NCI-H446 (cell line): Measurements from ENCODE around the gene KRT20.
"Not testable (repeated sequence)": the region's sequence is repeated elsewhere in the genome, so short reads cannot be mapped to it uniquely, and the experiment has no call there.

ENCODE experiments used
- DNase-seq, 2 experiments: peaks; one replicate each; lab custom pipeline; 2025; lab: John Stamatoyannopoulos, UW

KRT20 gene, protein sequence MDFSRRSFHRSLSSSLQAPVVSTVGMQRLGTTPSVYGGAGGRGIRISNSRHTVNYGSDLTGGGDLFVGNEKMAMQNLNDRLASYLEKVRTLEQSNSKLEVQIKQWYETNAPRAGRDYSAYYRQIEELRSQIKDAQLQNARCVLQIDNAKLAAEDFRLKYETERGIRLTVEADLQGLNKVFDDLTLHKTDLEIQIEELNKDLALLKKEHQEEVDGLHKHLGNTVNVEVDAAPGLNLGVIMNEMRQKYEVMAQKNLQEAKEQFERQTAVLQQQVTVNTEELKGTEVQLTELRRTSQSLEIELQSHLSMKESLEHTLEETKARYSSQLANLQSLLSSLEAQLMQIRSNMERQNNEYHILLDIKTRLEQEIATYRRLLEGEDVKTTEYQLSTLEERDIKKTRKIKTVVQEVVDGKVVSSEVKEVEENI

DNA sequence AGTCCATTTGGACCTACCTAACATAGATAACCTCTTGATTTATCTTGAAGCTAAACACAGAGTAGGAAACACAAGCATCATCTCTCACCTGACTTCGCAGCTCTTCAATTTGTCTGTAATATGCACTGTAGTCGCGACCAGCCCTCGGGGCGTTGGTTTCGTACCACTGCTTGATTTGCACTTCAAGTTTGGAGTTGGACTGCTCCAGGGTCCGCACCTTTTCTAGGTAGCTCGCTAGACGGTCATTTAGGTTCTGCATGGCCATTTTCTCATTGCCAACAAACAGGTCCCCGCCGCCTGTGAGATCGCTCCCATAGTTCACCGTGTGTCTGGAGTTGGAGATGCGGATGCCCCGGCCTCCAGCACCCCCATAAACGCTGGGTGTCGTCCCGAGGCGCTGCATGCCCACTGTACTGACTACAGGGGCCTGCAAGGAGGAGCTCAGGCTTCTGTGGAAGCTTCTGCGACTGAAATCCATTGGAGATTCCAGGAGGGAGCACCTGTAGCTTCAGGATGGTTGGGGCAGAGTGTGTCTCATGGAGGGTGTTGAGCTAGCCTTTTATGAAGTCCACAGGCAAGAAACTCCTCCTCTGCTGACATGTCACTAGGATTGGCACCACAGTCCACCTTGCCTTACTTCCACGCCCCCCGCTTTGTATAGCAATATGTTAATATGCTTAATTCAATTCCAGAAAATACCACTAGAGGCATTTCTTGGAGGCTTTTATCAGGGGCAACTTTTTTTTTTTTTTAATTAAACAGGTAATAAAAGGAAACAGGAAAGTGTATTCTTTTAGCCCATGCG is at the start of gene KRT20:
KRT20 (minus strand) TSS at position 535 of the 805 bp plus-strand sequence; CDS start at position 478, 57 bp downstream.
- DNase-seq: no peak

GRCh38 chr17:40932608-40933007 is 47.6 kb upstream of the KRT20 start:
- no peak for DNase-seq

GRCh38 chr17:40931311-40931710 is 46.3 kb upstream of the KRT20 start:
- no peak for DNase-seq

DNA sequence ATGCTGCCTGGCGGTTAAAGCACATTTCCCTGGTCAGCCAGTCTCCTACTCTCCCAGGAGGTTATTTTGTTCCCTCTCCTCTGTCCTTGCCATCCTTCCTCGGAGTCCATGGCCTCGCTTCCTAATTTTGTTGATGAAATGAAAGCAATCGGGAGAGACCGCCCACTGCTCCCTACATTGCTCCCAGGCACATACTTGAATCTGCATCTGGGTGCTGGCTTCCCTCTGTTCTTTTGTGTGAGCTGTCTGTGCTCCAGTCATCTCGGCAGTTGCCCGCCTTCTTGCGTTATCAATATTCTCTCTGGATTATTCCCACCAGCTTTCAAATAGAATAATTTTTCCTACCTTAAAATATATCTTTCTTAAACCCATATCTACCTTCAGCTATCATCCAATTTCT is 41.3 kb upstream of the KRT20 start:
- no peak for DNase-seq

DNA sequence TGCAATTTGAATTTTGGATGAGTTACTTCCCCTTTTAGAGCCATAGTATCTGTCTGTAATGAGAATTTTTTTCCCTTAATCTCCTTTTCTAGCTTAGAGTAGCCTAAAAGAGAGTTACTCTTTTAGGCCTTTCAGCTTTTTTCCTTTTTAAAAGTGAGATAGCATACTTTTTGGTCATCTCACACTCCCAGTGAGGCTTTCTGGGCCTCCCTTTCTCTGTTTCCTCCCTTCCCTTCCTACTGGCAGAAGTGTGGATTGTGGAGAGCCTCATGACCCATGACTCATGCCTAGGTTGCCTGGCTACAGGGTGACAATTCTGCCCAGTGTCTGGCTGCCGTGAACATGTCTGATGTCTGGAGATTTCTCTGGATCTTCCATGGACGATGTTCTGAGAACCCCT is 37.2 kb upstream of the KRT20 start:
- no peak for DNase-seq

DNA sequence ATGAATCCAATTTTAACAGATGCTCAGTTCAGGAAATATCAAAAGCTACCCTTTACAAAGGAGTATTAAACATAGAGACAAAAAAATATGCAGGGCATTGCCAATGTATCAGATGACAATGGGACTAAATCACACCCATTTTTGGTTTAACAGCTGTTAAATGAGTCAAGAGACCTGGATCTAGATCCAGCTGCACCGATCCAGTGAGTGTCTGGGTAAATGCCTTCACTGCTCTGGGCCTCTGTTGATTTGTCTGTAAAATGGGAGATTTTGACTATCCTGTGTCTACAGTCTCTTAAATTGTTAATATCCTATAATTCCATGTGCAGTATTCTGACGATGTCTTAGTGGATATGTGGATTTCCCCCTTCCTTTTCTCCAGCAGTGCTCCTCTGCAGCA is 36.0 kb upstream of the KRT20 start:
- no peak for DNase-seq

DNA sequence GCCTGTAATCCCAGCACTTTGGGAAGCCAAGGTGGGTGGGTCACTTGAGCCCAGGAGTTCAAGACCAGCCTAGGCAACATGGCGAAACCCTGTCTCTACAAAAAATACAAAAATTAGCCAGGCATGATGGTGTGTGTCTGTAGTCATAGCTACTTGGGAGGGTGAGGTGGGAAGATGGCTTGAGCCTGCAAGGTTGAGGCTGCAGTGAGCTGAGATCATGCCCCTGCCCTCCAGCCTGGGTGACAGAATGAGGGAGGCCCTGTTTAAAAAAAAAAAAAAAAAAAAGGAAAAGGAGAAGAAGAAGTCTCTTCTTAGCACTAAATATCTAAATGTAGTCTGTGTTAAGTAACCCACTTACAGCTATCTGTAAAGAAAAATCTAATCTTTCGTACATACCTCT is 32.1 kb upstream of the KRT20 start:
- DNase-seq: not testable (repeated sequence)

DNA sequence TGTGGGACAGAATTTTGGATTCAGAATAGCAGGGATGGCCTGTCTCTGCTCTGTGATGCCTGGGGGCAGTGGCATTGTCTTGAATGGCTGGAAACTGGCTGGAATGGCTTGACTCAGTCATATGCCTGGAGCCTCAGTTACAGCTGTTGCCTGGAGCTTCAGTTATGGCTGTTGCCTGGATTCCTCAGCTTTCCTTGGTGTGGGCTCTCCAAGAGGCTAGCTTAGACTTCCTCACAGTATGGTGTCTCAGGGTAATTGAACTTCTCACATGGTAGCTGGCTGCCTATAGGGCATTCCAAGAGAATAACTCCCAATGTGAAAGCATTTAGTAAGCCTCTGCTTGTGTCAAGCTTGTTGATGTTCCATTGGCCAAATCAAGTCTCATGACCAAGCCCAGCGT is 31.3 kb upstream of the KRT20 start:
- DNase-seq: no peak

DNA sequence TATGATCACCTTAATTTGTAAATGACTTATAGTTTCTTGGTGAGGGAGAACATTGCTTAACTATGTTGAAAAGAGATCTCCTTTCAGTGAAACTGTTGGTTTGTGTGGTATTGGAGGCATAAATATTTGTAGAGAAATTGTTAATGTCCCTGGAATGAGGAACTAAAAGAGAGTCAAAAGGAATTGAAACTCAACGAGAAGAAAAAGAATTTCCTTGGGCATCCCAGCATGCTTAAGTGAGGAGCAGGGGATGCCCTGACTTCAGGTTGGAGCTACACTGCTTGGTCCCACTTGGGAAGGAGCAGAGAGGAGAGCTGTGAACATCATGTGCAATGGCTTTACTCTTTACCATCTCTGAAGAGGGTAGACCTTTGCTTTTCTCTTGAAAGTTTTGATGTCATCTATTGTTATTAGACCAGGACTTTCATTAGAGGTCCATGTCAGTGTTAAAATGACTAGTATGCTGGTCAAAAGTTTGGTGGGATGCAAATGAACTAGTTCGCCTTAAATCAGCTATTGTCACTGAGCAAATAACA is 30.7 kb upstream of the KRT20 start:
- no peak for DNase-seq

DNA sequence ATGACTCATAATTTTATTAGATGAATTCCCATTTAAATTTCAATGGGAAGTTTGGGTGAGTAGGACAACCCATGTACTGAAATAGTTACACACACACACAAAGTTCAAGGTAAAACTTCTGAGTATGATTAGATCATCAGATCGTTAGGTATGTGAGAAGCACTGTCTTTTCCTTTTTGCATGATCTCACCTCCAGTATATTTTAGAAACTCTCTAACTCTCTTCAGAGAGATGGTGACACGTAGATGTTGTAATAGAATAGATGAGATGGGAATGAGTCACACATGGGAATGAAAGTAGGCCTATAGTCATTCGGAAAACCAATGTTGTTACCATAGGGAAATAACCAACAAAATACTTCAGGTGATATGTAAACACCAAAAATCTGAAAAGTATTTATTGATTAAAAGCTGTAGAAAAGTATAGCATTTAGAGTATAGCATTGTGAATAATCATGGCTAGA is 30.2 kb upstream of the KRT20 start:
- no peak for DNase-seq

GRCh38 chr17:40914075-40914855 is 29.2 kb upstream of the KRT20 start:
- DNase-seq: no peak

- no peak for DNase-seq
These were observed 27.6 kb upstream of the KRT20 start for GRCh38 chr17:40912486-40913210.

- peak in 1 of 2 experiments; percentile 1 for DNase-seq
These were observed 25.4 kb upstream of the KRT20 start for GRCh38 chr17:40910441-40910841.

DNA sequence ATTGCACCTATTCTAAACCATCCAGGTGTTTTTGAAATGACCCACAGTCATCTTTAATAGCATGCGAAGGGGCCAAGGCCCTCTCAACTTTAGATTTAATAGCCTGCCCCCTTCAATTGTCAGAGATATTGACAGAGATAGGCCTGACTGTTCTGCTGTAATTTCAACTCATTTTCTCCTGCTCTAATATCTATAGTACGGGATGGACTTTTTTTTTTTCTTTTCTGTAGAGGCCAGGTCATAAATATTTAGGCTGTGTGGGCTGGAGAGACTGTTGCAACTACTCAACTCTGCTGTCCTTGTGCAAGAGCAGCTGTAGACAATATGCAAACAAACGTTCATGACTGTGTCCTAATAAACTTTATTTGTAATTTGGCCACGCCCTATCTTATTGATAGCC is 24.7 kb upstream of the KRT20 start:
- no peak for DNase-seq

GRCh38 chr17:40909351-40909750 is 24.3 kb upstream of the KRT20 start:
- DNase-seq: peak; percentile 40 to 82

GRCh38 chr17:40906613-40907012 is 21.6 kb upstream of the KRT20 start:
- DNase-seq: no peak

GRCh38 chr17:40905370-40905769 is 20.3 kb upstream of the KRT20 start:
- no peak for DNase-seq

DNA sequence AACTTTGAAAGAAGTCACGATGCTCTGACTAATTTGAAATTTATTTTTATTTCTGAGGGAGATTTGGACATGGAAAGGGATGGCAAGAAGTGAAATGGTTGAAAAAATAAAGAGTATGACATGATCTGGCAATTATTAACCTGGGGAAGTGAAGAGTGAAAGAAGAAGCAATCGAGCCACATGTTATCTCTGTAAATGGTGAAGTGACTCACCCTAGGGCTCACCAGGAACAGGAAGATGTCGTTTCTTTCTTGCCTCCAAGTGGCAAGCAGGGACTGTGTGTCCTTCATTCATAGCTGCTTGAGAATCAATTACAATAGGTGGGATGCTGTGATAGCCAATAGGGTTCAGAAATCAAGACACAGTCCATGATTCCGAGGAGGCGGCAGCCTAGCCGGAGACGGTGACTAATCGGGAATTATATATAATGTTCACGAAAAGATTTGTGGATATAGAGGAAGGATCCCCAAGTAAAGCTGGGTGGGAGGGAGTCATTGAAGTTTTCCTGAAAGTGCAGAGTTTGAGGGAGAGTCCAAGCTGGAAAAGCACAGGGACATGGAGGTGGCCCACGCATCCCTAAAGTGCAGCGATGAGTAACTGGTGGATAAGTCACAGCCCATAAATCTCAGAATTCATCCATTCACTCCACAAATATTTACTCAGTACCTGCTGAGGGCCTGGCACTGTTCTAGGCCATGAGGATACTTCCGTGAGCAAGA is 18.2 kb upstream of the KRT20 start:
- no peak for DNase-seq

DNA sequence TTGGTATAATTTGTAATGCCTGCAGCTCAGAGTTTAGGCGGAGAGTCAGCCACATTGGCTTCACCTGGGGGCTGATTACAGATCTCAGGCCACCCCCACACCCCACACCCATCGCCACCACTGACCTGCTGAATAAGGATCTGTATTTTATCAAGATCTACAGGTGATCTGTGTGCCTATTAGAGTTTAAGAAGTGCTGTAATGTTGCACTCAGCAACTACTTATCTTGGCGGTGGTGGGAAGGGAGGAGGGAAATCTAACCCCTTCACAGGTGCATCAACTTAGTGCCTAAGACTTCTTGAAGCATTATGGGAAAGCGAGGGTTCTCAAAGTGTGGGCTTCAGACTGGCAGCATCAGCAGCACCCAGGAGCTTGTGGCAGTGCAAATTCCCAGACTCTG is 17.5 kb upstream of the KRT20 start:
- DNase-seq: no peak

- DNase-seq: no peak
These were observed 17.0 kb upstream of the KRT20 start for GRCh38 chr17:40901981-40902474.
